GM12865 (cell line): ENCODE data around the gene TUBD1.
"Not testable (repeated sequence)": the region's sequence is repeated elsewhere in the genome, so short reads cannot be mapped to it uniquely, and the experiment has no call there.

Source experiments
- DNase-seq: peaks from one replicate; pipeline ENCODE4 v3.0.0; 2010; ENCODE audit warnings: low read depth
- H3K4me3 ChIP-seq: 2 replicates; pipeline ENCODE4 v1.5.1; 2011; ENCODE audit warnings: mild to moderate bottlenecking, low read depth, low read length, control low read depth
- TF ChIP-seq, protein P1 (sequence below): IDR thresholded peaks from 2 replicates; pipeline ENCODE4 v1.5.1; 2011; ENCODE audit warnings: low read length, control low read depth, low read depth, inconsistent platforms; ENCODE audit not compliant: insufficient read depth; ENCODE audit errors: missing control alignments

TUBD1 gene

GRCh38 chr17:59890720-59891119, 2.0 kb downstream of the TUBD1 start:
- TF ChIP-seq, protein P1, sequence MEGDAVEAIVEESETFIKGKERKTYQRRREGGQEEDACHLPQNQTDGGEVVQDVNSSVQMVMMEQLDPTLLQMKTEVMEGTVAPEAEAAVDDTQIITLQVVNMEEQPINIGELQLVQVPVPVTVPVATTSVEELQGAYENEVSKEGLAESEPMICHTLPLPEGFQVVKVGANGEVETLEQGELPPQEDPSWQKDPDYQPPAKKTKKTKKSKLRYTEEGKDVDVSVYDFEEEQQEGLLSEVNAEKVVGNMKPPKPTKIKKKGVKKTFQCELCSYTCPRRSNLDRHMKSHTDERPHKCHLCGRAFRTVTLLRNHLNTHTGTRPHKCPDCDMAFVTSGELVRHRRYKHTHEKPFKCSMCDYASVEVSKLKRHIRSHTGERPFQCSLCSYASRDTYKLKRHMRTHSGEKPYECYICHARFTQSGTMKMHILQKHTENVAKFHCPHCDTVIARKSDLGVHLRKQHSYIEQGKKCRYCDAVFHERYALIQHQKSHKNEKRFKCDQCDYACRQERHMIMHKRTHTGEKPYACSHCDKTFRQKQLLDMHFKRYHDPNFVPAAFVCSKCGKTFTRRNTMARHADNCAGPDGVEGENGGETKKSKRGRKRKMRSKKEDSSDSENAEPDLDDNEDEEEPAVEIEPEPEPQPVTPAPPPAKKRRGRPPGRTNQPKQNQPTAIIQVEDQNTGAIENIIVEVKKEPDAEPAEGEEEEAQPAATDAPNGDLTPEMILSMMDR: no peak
- no peak for DNase-seq
- no peak overlapping the region for H3K4me3 ChIP-seq

- no peak overlapping the region for H3K4me3 ChIP-seq
- no peak for DNase-seq
- TF ChIP-seq, protein P1: no peak
Measured at GRCh38 chr17:59888145-59888750, 4.5 kb downstream of the TUBD1 start.

DNA sequence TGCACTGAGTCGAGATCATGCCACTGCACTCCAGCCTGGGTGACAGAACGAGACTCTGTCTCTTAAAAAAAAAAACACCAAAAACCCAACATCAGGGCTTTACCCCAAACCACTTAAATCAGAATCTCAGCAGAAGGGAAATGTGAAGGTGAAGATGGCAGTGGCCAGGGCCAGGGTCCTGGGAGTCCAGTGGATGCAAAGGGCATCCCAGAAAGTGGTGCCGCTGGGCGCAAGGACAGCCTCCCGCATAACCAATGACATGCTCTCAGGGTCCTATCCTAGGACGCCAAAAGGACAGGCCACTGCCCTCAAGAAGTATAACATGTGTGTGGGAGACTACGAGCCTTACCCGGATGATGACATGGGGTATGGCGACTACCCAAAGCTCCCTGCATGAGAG, 7.9 kb downstream of the TUBD1 start:
- no peak overlapping the region for H3K4me3 ChIP-seq
- TF ChIP-seq, protein P1: no peak
- no peak for DNase-seq

GRCh38 chr17:59878624-59879023, 14.1 kb downstream of the TUBD1 start:
- TF ChIP-seq, protein P1: no peak
- no peak overlapping the region for H3K4me3 ChIP-seq
- no peak for DNase-seq

- H3K4me3 ChIP-seq: no peak overlapping the region
- TF ChIP-seq, protein P1: no peak
- no peak for DNase-seq
Measured at GRCh38 chr17:59877965-59878364, 14.8 kb downstream of the TUBD1 start.

GRCh38 chr17:59876107-59876506, 16.6 kb downstream of the TUBD1 start:
- H3K4me3 ChIP-seq: no peak overlapping the region
- TF ChIP-seq, protein P1: no peak
- DNase-seq: no peak

DNA sequence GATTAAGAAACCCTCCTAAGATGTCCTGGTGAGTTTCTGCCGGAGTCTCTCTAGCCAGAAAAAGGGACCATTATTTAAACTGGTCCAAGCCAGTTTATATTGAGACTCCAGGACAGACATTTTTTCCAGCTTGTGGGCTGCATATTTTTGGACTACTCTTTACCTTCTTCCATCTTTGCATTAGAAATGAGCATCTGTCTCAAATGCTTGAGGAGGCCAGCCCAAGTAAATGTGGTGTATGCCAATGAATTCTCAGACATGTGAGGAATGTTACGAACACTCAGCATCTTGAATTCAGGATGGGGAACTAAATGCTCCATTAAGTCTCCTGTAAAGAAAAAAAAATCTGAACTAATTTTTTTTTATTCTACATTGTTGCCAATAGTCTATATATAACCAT, 18.4 kb downstream of the TUBD1 start:
- TF ChIP-seq, protein P1: no peak
- DNase-seq: no peak
- no peak overlapping the region for H3K4me3 ChIP-seq

DNA sequence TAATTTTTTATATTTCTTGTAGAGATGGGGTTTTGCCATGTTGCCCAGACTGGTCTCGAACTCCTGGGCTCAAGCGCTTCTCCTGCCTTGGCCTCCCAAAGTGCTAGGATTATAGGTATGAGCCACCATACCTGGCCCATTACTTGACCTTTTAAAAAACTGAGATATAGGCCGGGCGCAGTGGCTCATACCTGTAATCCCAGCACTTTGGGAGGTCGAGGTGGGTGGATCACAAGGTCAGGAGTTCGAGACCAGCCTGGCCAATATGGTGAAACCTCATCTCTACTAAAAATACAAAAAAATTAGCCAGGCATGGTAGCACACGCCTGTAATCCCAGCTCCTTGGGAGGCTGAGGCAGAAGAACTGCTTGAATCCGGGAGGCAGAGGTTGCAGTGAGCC, 19.3 kb downstream of the TUBD1 start:
- H3K4me3 ChIP-seq, DNase-seq: not testable (repeated sequence)
